Stimulated activated CD8-positive, alpha-beta memory T cell treated with anti-CD3 and anti-CD28 coated beads, Interleukin-12 subunit alpha, Interleukin-12 subunit beta, amount 100 ng/mL, for 24 hours (primary cell): ENCODE measurements around the gene ELK4.

ENCODE experiments used
- DNase-seq: peaks from one replicate; pipeline ENCODE4 v3.0.0-alpha.2; 2020; ENCODE audit errors: extremely low read depth

The ELK4 gene

DNA sequence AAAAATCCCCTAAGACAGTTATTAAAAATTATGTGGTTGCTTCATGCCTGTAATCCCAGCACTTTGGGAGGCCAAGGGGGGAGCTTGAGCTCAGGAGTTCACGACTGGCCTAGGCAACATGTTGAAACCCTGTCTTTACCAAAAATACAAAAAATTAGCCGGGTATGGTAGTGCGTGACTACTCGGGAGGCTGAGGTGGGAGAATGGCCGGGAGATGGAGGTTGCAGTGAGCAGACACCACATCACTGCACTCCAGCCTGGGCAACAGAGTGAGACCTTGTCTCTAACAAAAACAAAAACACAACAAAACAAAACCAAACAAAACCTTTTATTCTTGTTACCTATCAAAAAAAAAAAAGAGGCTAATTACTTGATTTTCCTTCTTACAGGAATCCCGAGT, 2.1 kb downstream of the ELK4 start:
- no peak for DNase-seq

- DNase-seq, result no peak
These were observed 3.9 kb downstream of the ELK4 start for GRCh38 chr1:205627956-205628355.

DNA sequence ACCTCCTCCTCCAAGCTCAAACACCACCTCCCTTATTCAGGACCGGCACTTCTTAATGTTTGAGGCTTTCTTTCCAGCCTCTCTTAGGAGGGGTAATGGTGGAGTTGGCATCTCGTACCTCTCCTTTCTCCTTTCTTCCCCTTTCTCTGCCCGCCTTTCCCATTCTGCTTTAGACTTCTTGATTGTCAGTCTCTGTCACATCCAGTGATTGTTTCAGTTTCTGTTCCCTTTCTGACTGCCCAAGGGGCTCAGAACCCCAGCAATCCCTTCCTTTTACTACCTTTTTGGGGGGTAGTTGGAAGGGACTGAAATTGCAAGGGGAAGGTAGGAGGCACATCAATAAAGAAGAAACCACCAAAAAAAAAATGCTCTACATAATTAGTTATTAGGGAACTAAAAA, 5.6 kb downstream of the ELK4 start:
- DNase-seq, result no peak

- no peak for DNase-seq
These were observed 8.2 kb downstream of the ELK4 start for GRCh38 chr1:205623646-205624045.

GRCh38 chr1:205620269-205620668, 11.5 kb downstream of the ELK4 start:
- no peak for DNase-seq

GRCh38 chr1:205619376-205619775, 12.4 kb downstream of the ELK4 start:
- DNase-seq, result no peak

DNA sequence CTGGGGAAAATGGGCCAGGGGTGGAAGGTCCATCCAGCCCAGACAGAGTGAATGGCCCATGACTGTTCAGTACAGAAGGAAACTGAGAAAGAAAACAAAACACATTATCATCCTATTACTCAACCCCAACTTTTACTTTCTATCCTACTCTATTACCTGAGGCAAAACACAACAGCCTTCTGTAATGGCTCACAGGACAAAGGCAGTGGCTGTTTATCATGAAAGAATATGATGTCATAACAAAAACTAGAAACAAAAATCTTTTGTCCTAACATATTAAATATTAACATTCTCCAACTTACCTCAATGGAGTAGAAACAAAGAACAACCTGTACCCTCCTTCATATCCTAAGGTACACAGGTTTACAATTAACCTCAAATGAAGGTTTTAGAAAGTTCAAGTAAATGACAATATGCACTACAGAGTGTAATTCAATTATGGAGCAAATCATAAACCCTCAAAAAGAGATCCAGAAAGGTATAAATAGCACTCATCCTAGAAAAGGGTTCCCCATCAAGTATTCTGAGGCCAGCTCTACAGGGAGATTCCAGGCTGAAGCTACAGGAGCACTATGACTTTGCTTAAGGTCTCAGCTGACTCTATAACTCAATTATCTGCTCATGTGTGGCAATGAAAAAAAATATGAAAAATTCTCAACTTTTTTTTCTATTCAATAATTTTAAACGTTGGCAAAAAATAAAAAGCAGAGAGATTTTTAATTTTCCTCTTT, 15.1 kb downstream of the ELK4 start:
- no peak for DNase-seq

- DNase-seq, result no peak
These were observed 16.0 kb downstream of the ELK4 start for GRCh38 chr1:205615789-205616188.

GRCh38 chr1:205613854-205614412, 17.9 kb downstream of the ELK4 start:
- no peak for DNase-seq

GRCh38 chr1:205612556-205612955, 19.3 kb downstream of the ELK4 start:
- DNase-seq, result no peak

GRCh38 chr1:205612104-205612503, 19.7 kb downstream of the ELK4 start:
- no peak for DNase-seq

- no peak for DNase-seq
These were observed 20.8 kb downstream of the ELK4 start for GRCh38 chr1:205610901-205611466.

DNA sequence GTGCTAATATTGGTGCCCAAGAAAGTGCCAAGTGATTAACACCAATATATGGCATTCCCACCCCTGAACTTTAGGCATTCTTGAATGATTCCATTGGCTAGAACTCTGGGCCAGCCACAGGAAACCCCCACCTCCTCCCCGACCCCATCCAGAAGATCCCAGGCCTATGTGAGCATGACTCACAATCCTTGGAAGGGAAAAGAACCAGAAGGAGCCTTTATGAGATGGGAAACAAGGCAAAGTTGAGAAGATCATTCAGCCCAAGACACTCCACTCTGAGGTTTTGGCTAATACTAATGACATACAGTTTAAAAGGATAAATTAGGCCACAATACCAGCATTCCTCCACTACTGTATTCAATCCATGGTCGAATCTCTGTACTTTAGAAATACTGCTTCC, 21.8 kb downstream of the ELK4 start:
- DNase-seq, result no peak

GRCh38 chr1:205604825-205605505, 26.8 kb downstream of the ELK4 start:
- DNase-seq, result no peak

DNA sequence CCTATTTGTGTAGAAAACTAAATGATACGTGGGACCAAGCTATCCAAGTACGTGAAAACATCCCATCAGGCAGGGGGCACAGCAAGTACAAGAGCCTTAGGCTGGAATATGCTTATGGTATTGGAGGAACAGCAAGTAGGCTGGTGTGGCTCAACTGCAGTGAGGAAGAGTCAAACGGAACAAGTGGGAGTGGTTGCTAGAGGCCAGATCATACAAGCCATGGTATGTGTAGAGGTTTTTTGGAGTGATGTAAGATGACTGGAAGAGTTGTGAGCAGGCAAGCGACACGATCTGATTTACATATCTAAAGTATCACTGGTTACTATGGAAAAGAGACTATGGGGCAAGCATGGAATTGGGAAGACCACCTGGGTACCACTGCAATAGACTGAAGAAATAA, 27.8 kb downstream of the ELK4 start:
- DNase-seq, result no peak

- DNase-seq, result no peak
These were observed 30.6 kb downstream of the ELK4 start for GRCh38 chr1:205601205-205601604.

DNA sequence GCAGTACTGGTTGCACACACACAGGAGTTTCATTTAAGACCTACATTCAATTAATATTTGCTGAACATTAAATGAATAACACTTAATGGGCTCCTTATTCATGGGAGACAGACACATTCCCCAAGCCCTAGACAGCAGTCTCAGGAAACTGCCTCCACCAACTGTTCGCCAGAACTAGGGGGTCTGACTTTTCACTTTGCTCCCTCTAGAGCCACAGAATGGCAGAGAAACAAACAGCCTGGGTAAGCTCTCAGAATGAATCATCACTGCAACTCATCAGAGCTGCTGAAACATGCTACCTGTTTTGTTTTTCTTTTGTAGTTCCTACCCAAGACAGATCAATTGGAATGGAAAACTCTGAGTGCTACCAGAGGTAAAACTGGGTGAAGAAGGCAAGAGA, 31.7 kb downstream of the ELK4 start:
- no peak for DNase-seq

- DNase-seq, result no peak
These were observed 32.2 kb downstream of the ELK4 start for GRCh38 chr1:205599669-205600042.

DNA sequence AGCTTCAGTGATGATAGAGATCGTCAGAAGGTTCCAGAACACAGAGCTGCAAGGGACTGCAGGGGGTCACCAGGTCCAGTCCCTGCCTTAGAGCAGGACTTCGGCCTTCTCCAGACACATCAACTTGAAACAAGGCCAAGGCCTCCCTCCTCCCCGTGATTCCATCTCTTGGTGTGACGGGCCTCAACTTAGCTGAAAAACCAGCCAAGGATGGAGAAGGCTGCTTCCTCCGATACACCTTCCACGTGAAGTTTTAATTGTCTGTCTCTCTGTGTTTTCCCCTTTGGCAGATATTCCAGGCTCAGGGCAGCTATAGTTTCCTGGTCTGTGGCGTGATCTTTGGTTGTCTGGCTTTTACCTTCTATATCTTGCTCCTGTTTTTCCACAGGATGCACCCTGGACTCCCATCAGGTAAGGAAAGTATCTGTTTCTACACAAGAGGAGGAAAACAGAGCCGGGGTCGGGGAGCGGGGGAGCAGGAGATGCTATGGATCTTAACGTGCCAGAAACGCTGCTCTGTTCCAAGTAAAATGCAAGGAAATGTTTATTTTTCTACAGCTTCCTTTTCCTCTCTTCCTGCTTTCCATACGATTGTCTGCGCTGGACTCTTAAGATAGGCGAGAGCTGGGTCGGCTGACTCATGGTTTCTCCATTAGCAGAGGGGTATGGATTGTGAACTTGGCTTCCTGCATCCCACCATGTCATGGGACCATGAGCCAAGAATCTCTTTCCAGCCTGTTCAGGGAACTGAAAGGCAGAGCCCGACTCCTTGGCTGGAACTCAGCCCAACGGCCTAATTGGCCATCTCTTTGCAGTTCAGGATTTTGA, 32.8 kb downstream of the ELK4 start:
- DNase-seq, result no peak

- DNase-seq, result no peak
These were observed 34.0 kb downstream of the ELK4 start for GRCh38 chr1:205597691-205598314.

DNA sequence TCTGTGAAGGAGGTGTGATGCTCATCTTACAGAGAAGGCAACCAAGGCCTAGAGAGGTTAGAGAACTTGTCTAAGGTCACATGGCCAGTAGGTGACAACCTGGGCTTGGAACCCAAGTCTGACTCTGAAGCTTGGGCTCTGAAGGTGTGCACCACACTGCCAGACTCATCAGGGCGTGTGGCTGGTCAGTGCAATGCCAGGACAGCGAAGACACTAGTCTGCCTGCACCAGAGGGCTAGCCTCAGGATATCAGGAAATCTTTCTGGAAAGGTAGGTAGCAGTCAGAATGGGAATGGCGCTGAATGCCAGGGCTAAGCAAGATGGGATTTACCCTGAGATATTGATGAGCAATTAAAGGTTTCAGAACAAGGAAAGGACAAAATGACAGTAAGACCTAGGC, 34.9 kb downstream of the ELK4 start:
- DNase-seq, result no peak

- DNase-seq, result no peak
These were observed 36.0 kb downstream of the ELK4 start for GRCh38 chr1:205595861-205596260.
